K562 (cell line): ENCODE data around the gene ZNF2. TPM values are rescaled to one million over a fixed set of nuclear protein-coding genes. Genes with fewer than 3 reads are reported as not detected.

Experiments
- ELF1 ChIP-seq: fragments of 200-800 bp; sonication (Bioruptor generic); IDR thresholded peaks from 2 replicates; pipeline ENCODE4 v1.6.1; 2016; ENCODE audit warnings: missing genetic modification characterization, missing compliant biosample characterization
- FOS ChIP-seq: IDR thresholded peaks from 3 replicates; pipeline ENCODE4 v1.6.1; 2011; ENCODE audit not compliant: insufficient read length; ENCODE audit errors: extremely low read depth
- FOXK1 ChIP-seq: sonication (generic); formaldehyde crosslinking; IDR thresholded peaks from 2 replicates; pipeline ENCODE4 v1.8.0; 2022; ENCODE audit warnings: missing genetic modification reagents, mild to moderate bottlenecking, borderline replicate concordance
- NRF1 ChIP-seq, 2 experiments: fragments of 450-650 bp; IDR thresholded peaks in 1 of 2; conservative IDR thresholded peaks in 1 of 2; 2 replicates each; pipeline ENCODE4 v1.6.1; 2014; ENCODE audit warnings: mild to moderate bottlenecking in 2 of 2
- POLR2G ChIP-seq: fragments of 200-400 bp; formaldehyde crosslinking; IDR thresholded peaks from 2 replicates; pipeline ENCODE4 v1.6.1; 2017; ENCODE audit warnings: low read depth, mild to moderate bottlenecking, antibody characterized with exemption, low read length, moderate library complexity
- SIRT6 ChIP-seq: IDR thresholded peaks from one replicate; pipeline ENCODE4 v1.6.1; 2012; ENCODE audit warnings: low read depth, mild to moderate bottlenecking, control low read depth, inconsistent platforms, low read length, moderate library complexity
- TAF15 ChIP-seq: fragments of 200-400 bp; formaldehyde crosslinking; IDR thresholded peaks from 2 replicates; pipeline ENCODE4 v1.6.1; 2017; ENCODE audit warnings: mild to moderate bottlenecking, low read depth, low read length, moderate library complexity
- THRAP3 ChIP-seq: fragments of 450-650 bp; IDR thresholded peaks from 2 replicates; pipeline ENCODE4 v1.6.1; 2016; ENCODE audit warnings: mild to moderate bottlenecking, inconsistent platforms, borderline replicate concordance
- ZNF766 ChIP-seq: fragments of 200-800 bp; sonication (Bioruptor generic); conservative IDR thresholded peaks from 2 replicates; pipeline ENCODE4 v1.6.1; 2016; ENCODE audit warnings: missing genetic modification characterization, missing compliant biosample characterization
- polyA plus RNA-seq, 8 experiments: library from polyadenylated mRNA; depleted of rRNA in 4 of 8; stranded (reverse) in 5 of 8; unstranded in 3 of 8; fragments of >200 nt; fragmentation: Nextera tagmentation in 2 of 8; fragmentation: Illumina TruSeq in 1 of 8; extraction: Ambion mirVana in 2 of 8; extraction: Trizol in 1 of 8; gene quantifications; 2 replicates each; pipeline versions ENCODE4 v1.2.1 to v1.2.3, GENCODE V29; 2011 to 2014; ENCODE audit warnings: inconsistent platforms in 1 of 8, missing spikeins in 1 of 8
- total RNA-seq, 7 experiments: library from RNA; depleted of rRNA in 6 of 7; stranded (reverse); fragments of >200 nt in 6 of 7; fragmentation: Illumina TruSeq in 2 of 7; extraction: Trizol in 2 of 7; gene quantifications; 2 replicates each; pipeline versions ENCODE4 v1.2.1 to v1.2.3, GENCODE V29; 2011 to 2021; ENCODE audit warnings: low replicate concordance in 1 of 7
- TF ChIP-seq, protein P1 (sequence below), 2 experiments: IDR thresholded peaks; 2 replicates each; pipeline ENCODE4 v1.6.1; 2012; ENCODE audit warnings: improper control_type of control experiment in 2 of 2, low read depth in 2 of 2, low read length in 2 of 2, borderline replicate concordance in 1 of 2
- TF ChIP-seq, protein P2 (sequence below): fragments of 250-450 bp; sonication (Bioruptor Pico); IDR thresholded peaks from 2 replicates; pipeline ENCODE4 v1.4.0; 2020; ENCODE audit warnings: mild to moderate bottlenecking, moderate library complexity, borderline replicate concordance
- TF ChIP-seq, protein P3 (sequence below): fragments of 250-450 bp; sonication (Bioruptor Pico); IDR thresholded peaks from 2 replicates; pipeline ENCODE4 v1.8.0; 2021; ENCODE audit warnings: moderate library complexity, mild to moderate bottlenecking, inconsistent platforms
- TF ChIP-seq, protein P4 (sequence below): sonication (generic); formaldehyde crosslinking; IDR thresholded peaks from 2 replicates; pipeline ENCODE4 v1.8.0; 2023; ENCODE audit warnings: mild to moderate bottlenecking, missing genetic modification reagents
- TF ChIP-seq, protein P5 (sequence below): fragments of 250-450 bp; sonication (Bioruptor Pico); IDR thresholded peaks from 2 replicates; pipeline ENCODE4 v1.5.0; 2021; ENCODE audit warnings: mild to moderate bottlenecking, borderline replicate concordance

Gene ZNF2
- total and polyA plus RNA-seq, 9 of the 15 experiments (the other 6 are each of a cell fraction or from before 2014, with no cell fraction given) = 1.6 to 4.5 (median 3.4) TPM

DNA sequence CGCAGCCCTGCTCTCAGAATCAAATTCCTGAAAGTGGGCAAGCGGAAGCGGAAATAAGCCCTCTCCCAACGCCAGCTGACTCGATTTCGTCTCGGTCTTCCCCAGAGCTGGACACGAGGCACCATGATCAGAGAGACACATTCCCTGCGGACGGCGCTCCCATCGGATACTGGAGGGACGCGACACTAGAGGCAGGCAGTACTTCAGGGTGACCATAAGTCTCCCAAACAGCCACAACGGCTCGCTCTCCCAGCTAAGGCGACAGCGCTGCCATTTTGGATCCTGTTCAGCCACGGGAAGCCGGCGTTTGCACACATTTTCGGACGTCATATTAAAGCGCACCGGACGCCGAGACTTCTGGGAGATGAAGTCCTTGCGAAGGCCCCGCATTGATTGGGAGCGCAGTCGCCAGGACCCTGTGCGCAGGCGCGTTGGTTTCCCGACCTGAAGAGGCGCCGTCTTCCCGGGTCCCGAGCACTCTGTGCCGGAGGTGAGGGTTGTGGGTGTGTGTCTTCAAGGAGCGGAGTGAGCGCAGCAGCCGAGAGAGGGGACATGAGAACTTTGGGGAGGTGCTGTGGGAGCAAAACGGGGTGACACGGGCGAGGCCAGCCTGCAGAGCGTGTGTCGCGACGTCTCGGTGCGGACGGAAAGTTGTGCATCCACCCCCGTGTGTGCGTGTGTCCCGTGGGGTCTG, at the start of gene ZNF2 (continued):
- TF ChIP-seq, protein P1, sequence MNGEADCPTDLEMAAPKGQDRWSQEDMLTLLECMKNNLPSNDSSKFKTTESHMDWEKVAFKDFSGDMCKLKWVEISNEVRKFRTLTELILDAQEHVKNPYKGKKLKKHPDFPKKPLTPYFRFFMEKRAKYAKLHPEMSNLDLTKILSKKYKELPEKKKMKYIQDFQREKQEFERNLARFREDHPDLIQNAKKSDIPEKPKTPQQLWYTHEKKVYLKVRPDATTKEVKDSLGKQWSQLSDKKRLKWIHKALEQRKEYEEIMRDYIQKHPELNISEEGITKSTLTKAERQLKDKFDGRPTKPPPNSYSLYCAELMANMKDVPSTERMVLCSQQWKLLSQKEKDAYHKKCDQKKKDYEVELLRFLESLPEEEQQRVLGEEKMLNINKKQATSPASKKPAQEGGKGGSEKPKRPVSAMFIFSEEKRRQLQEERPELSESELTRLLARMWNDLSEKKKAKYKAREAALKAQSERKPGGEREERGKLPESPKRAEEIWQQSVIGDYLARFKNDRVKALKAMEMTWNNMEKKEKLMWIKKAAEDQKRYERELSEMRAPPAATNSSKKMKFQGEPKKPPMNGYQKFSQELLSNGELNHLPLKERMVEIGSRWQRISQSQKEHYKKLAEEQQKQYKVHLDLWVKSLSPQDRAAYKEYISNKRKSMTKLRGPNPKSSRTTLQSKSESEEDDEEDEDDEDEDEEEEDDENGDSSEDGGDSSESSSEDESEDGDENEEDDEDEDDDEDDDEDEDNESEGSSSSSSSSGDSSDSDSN (IDR thresholded peaks at IDR 0.05; ENCODE audit: borderline replicate concordance in 1 of 2, low read depth in 2 of 2, low read length in 2 of 2) = 0 out of 4 replicates have a peak, but pooled peaks of 1 of the 2 experiments have one; percentile 58
- TF ChIP-seq, protein P2, sequence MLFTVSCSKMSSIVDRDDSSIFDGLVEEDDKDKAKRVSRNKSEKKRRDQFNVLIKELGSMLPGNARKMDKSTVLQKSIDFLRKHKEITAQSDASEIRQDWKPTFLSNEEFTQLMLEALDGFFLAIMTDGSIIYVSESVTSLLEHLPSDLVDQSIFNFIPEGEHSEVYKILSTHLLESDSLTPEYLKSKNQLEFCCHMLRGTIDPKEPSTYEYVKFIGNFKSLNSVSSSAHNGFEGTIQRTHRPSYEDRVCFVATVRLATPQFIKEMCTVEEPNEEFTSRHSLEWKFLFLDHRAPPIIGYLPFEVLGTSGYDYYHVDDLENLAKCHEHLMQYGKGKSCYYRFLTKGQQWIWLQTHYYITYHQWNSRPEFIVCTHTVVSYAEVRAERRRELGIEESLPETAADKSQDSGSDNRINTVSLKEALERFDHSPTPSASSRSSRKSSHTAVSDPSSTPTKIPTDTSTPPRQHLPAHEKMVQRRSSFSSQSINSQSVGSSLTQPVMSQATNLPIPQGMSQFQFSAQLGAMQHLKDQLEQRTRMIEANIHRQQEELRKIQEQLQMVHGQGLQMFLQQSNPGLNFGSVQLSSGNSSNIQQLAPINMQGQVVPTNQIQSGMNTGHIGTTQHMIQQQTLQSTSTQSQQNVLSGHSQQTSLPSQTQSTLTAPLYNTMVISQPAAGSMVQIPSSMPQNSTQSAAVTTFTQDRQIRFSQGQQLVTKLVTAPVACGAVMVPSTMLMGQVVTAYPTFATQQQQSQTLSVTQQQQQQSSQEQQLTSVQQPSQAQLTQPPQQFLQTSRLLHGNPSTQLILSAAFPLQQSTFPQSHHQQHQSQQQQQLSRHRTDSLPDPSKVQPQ (CRISPR knock-in tag) = no peak
- no peak for TF ChIP-seq SIRT6
- no peak for TF ChIP-seq THRAP3
- TF ChIP-seq, protein P3, sequence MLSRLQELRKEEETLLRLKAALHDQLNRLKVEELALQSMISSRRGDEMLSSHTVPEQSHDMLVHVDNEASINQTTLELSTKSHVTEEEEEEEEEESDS (CRISPR knock-in tag) = no peak
- TF ChIP-seq FOXK1 (CRISPR knock-in tag) = no peak
- TF ChIP-seq, protein P4, sequence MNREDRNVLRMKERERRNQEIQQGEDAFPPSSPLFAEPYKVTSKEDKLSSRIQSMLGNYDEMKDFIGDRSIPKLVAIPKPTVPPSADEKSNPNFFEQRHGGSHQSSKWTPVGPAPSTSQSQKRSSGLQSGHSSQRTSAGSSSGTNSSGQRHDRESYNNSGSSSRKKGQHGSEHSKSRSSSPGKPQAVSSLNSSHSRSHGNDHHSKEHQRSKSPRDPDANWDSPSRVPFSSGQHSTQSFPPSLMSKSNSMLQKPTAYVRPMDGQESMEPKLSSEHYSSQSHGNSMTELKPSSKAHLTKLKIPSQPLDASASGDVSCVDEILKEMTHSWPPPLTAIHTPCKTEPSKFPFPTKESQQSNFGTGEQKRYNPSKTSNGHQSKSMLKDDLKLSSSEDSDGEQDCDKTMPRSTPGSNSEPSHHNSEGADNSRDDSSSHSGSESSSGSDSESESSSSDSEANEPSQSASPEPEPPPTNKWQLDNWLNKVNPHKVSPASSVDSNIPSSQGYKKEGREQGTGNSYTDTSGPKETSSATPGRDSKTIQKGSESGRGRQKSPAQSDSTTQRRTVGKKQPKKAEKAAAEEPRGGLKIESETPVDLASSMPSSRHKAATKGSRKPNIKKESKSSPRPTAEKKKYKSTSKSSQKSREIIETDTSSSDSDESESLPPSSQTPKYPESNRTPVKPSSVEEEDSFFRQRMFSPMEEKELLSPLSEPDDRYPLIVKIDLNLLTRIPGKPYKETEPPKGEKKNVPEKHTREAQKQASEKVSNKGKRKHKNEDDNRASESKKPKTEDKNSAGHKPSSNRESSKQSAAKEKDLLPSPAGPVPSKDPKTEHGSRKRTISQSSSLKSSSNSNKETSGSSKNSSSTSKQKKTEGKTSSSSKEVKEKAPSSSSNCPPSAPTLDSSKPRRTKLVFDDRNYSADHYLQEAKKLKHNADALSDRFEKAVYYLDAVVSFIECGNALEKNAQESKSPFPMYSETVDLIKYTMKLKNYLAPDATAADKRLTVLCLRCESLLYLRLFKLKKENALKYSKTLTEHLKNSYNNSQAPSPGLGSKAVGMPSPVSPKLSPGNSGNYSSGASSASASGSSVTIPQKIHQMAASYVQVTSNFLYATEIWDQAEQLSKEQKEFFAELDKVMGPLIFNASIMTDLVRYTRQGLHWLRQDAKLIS (CRISPR knock-in tag) = 0 out of 2 replicates have a peak, but pooled peaks have one; percentile 38
- no peak for TF ChIP-seq FOS
- peak; percentile 93 for TF ChIP-seq POLR2G
- peak; percentile 83 for TF ChIP-seq ZNF766 (CRISPR knock-in tag)
- TF ChIP-seq, protein P5, sequence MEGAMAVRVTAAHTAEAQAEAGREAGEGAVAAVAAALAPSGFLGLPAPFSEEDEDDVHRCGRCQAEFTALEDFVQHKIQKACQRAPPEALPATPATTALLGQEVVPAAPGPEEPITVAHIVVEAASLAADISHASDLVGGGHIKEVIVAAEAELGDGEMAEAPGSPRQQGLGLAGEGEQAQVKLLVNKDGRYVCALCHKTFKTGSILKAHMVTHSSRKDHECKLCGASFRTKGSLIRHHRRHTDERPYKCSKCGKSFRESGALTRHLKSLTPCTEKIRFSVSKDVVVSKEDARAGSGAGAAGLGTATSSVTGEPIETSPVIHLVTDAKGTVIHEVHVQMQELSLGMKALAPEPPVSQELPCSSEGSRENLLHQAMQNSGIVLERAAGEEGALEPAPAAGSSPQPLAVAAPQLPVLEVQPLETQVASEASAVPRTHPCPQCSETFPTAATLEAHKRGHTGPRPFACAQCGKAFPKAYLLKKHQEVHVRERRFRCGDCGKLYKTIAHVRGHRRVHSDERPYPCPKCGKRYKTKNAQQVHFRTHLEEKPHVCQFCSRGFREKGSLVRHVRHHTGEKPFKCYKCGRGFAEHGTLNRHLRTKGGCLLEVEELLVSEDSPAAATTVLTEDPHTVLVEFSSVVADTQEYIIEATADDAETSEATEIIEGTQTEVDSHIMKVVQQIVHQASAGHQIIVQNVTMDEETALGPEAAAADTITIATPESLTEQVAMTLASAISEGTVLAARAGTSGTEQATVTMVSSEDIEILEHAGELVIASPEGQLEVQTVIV (CRISPR knock-in tag) = no peak
- no peak for TF ChIP-seq TAF15
- TF ChIP-seq ELF1 (tag) = peak; percentile 81
- TF ChIP-seq NRF1 (conservative IDR thresholded peaks at IDR 0.05 in 1 of 2, IDR thresholded peaks at IDR 0.05 in 1 of 2) = peak; percentile 96 to 97
